ENCODE measurements around the gene NFATC2IP.
"Not testable (repeated sequence)": the region's sequence is repeated elsewhere in the genome, so short reads cannot be mapped to it uniquely, and the experiment has no call there.

The NFATC2IP gene

GRCh38 chr16:29000019-29000418, 49.3 kb downstream of the NFATC2IP start:
- no peak for DNase-seq

GRCh38 chr16:29004496-29005139, 53.9 kb downstream of the NFATC2IP start:
- not testable (repeated sequence) for DNase-seq

GRCh38 chr16:29007730-29008593, 57.2 kb downstream of the NFATC2IP start:
- peak; percentile 63 for DNase-seq

- no peak for DNase-seq
These were observed 58.5 kb downstream of the NFATC2IP start for GRCh38 chr16:29009050-29009837.

GRCh38 chr16:29009838-29010166, 59.1 kb downstream of the NFATC2IP start:
- DNase-seq: no peak

GRCh38 chr16:29011112-29011511, 60.4 kb downstream of the NFATC2IP start:
- DNase-seq: no peak

GRCh38 chr16:29011851-29012250, 61.1 kb downstream of the NFATC2IP start:
- DNase-seq: no peak

- no peak for DNase-seq
These were observed 62.3 kb downstream of the NFATC2IP start for GRCh38 chr16:29012913-29013553.

- DNase-seq: no peak
These were observed 63.9 kb downstream of the NFATC2IP start for GRCh38 chr16:29014561-29015069.
